ENCODE results near the gene VWC2. TPM values are rescaled to one million over a fixed set of nuclear protein-coding genes. Genes with fewer than 3 reads are reported as not detected.

VWC2 gene
- total and polyA plus RNA-seq, 7 donors, result under 0.01 to 0.14 (median under 0.01) TPM; not detected in 1

GRCh38 chr7:49774459-49775064 is 1.1 kb downstream of the VWC2 start:
- Histone ChIP-seq H3K27me3 (peaks cover 26 to 56% (median 37%) of the 10 kb centered on the region in 3 donors), H3K27ac (no peak overlapping the region), H3K4me1 (peaks cover 0 to 32% (median 30%) of the 10 kb centered on the region in 4 donors), H3K36me3 (no peaks in the 10 kb centered on the region), H3K9me3 (no peaks in the 10 kb centered on the region), H3K4me3 (peak overlapping the region; percentile 12 to 54 (median 42))
- DNase-seq, result no peak
- TF ChIP-seq POLR2A (IDR thresholded peaks at IDR 0.05) (no peak), POLR2AphosphoS5 (IDR thresholded peaks at IDR 0.05) (no peak), EP300 (IDR thresholded peaks at IDR 0.05) (no peak), CTCF (IDR thresholded peaks at IDR 0.05) (no peak)
- intact Hi-C loops (cut with DNase I), result no loop called here
- WGBS, 2 donors, result 1 to 2% methylated on average over 36 of the region's 36 CpGs

GRCh38 chr7:49775065-49775948 is 1.9 kb downstream of the VWC2 start:
- WGBS, 2 donors, result 1 to 2% methylated on average over 106 of the region's 106 CpGs
- H3K27ac ChIP-seq, result no peak overlapping the region
- peak overlapping the region in 3 of 4 donors; percentile 36 to 54 (median 49) for H3K4me3 ChIP-seq
- intact Hi-C loops (cut with DNase I), result no loop called here
- H3K36me3 ChIP-seq, result no peaks in the 10 kb centered on the region
- peaks cover 26 to 56% (median 37%) of the 10 kb centered on the region in 3 donors for H3K27me3 ChIP-seq
- H3K9me3 ChIP-seq, result no peaks in the 10 kb centered on the region
- no peak for DNase-seq
- peaks cover 0 to 32% (median 30%) of the 10 kb centered on the region in 4 donors for H3K4me1 ChIP-seq
- TF ChIP-seq CTCF (IDR thresholded peaks at IDR 0.05), result no peak
- no peak for TF ChIP-seq EP300 (IDR thresholded peaks at IDR 0.05)
- no peak for TF ChIP-seq POLR2A (IDR thresholded peaks at IDR 0.05)
- no peak for TF ChIP-seq POLR2AphosphoS5 (IDR thresholded peaks at IDR 0.05)

GRCh38 chr7:49775949-49776443 is 2.6 kb downstream of the VWC2 start:
- no peak overlapping the region for H3K27ac ChIP-seq
- intact Hi-C loops (cut with DNase I), result no loop called here
- TF ChIP-seq EP300 (IDR thresholded peaks at IDR 0.05) (no peak), POLR2A (IDR thresholded peaks at IDR 0.05) (no peak), CTCF (IDR thresholded peaks at IDR 0.05) (no peak), POLR2AphosphoS5 (IDR thresholded peaks at IDR 0.05) (no peak)
- H3K9me3 ChIP-seq, result no peaks in the 10 kb centered on the region
- no peak for DNase-seq
- WGBS, 2 donors, result 15 to 16% methylated on average over 25 of the region's 25 CpGs
- H3K4me1 ChIP-seq, result peaks cover 0 to 32% (median 30%) of the 10 kb centered on the region in 4 donors
- H3K36me3 ChIP-seq, result no peaks in the 10 kb centered on the region
- peak overlapping the region in 3 of 4 donors; percentile 36 to 54 (median 49) for H3K4me3 ChIP-seq
- H3K27me3 ChIP-seq, result peaks cover 26 to 56% (median 37%) of the 10 kb centered on the region in 3 donors

GRCh38 chr7:49776994-49777393 is 3.6 kb downstream of the VWC2 start:
- peaks cover 26 to 56% (median 37%) of the 10 kb centered on the region in 3 donors for H3K27me3 ChIP-seq

More at GRCh38 chr7:49776994-49777393, 3.6 kb downstream of the VWC2 start:
- Histone ChIP-seq H3K27ac (no peak overlapping the region), H3K36me3 (no peaks in the 10 kb centered on the region), H3K4me1 (peaks cover 0 to 32% (median 30%) of the 10 kb centered on the region in 4 donors), H3K4me3 (no peak overlapping the region), H3K9me3 (no peaks in the 10 kb centered on the region)
- TF ChIP-seq POLR2AphosphoS5 (IDR thresholded peaks at IDR 0.05) (no peak), EP300 (IDR thresholded peaks at IDR 0.05) (no peak), POLR2A (IDR thresholded peaks at IDR 0.05) (no peak), CTCF (IDR thresholded peaks at IDR 0.05) (no peak)
- intact Hi-C loops (cut with DNase I), result no loop called here
- DNase-seq, result no peak
- WGBS, 2 donors, result 19 to 28% methylated on average over 2 of the region's 2 CpGs

Data from sigmoid colon (tissue), 7 donors.